Hindlimb muscle (tissue), 1 donor: ENCODE data around the gene SLC7A4. TPM values are rescaled to one million over a fixed set of nuclear protein-coding genes. Genes with fewer than 3 reads are reported as not detected.

ENCODE experiments used
- DNase-seq: peaks from one replicate; pipeline ENCODE4 v3.0.0-alpha.2; 2013
- polyA plus RNA-seq: library from polyadenylated mRNA; unstranded; fragments of 120-200 nt; gene quantifications from one replicate; pipeline ENCODE4 v1.2.1, GENCODE V29; 2013; ENCODE audit not compliant: insufficient read length

Gene SLC7A4
- polyA plus RNA-seq, 1 donor = 1.3 TPM

GRCh38 chr22:20997536-20998257 is 34.7 kb downstream of the SLC7A4 start:
- DNase-seq = no peak

- no peak for DNase-seq
These were observed 35.5 kb downstream of the SLC7A4 start for GRCh38 chr22:20996598-20997535.

- no peak for DNase-seq
These were observed 36.3 kb downstream of the SLC7A4 start for GRCh38 chr22:20996031-20996410.

- no peak for DNase-seq
These were observed 36.9 kb downstream of the SLC7A4 start for GRCh38 chr22:20995329-20996030.

- no peak for DNase-seq
These were observed 37.5 kb downstream of the SLC7A4 start for GRCh38 chr22:20994902-20995241.

- no peak for DNase-seq
These were observed 38.0 kb downstream of the SLC7A4 start for GRCh38 chr22:20994128-20994901.

GRCh38 chr22:20993304-20994127 is 38.8 kb downstream of the SLC7A4 start:
- DNase-seq = no peak

GRCh38 chr22:20992456-20993303 is 39.7 kb downstream of the SLC7A4 start:
- DNase-seq = no peak

GRCh38 chr22:20992056-20992442 is 40.3 kb downstream of the SLC7A4 start:
- DNase-seq = no peak

GRCh38 chr22:20991252-20992055 is 40.9 kb downstream of the SLC7A4 start:
- no peak for DNase-seq

GRCh38 chr22:20990184-20991180 is 41.9 kb downstream of the SLC7A4 start:
- DNase-seq = no peak

- no peak for DNase-seq
These were observed 42.8 kb downstream of the SLC7A4 start for GRCh38 chr22:20989323-20990138.

- no peak for DNase-seq
These were observed 43.6 kb downstream of the SLC7A4 start for GRCh38 chr22:20988573-20989322.

- DNase-seq = no peak
These were observed 45.0 kb downstream of the SLC7A4 start for GRCh38 chr22:20987375-20987774.

GRCh38 chr22:20986365-20986764 is 46.0 kb downstream of the SLC7A4 start:
- no peak for DNase-seq

- no peak for DNase-seq
These were observed 46.6 kb downstream of the SLC7A4 start for GRCh38 chr22:20985720-20986119.
